ENCODE measurements around the gene IFI44.

The IFI44 gene

GRCh38 chr1:78712467-78713051, 62.9 kb downstream of the IFI44 start:
- no peak for DNase-seq

GRCh38 chr1:78713297-78713696, 63.7 kb downstream of the IFI44 start:
- no peak for DNase-seq

All from stimulated activated CD4-positive, alpha-beta T cell treated with anti-CD3 and anti-CD28 coated beads, Interleukin-4, amount 100 ng/mL, for 4 hours (primary cell).